GM10266 (cell line): Measurements from ENCODE around the gene SCIN.
"Not testable (repeated sequence)": the region's sequence is repeated elsewhere in the genome, so short reads cannot be mapped to it uniquely, and the experiment has no call there.

Source experiments
- DNase-seq: peaks from one replicate; pipeline ENCODE4 v3.0.0; 2012; ENCODE audit errors: extremely low spot score
- TF ChIP-seq, protein P1 (sequence below): IDR thresholded peaks from 2 replicates; pipeline ENCODE4 v1.5.1; 2012; ENCODE audit warnings: mild to moderate bottlenecking, low read depth; ENCODE audit not compliant: control insufficient read depth, insufficient read depth; ENCODE audit errors: missing control alignments

Gene SCIN

DNA sequence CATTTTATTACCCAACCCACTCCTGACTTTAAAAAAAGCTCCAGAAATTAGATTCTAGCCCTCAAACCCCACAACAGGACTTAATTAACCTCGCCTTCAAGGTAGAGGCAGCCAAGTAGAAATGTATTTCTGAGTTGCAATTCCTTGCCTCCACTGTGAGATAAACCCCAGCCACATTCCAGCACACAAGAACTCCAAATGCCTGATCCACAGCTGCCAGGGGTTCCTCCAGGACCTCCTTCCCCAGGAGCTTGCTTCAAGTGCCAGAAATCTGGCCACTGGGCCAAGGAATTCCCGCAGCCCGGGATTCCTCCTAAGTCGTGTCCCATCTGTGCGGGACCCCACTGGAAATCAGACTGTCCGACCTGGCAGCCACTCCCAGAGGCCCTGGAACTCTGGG, 91.1 kb downstream of the SCIN start:
- TF ChIP-seq, protein P1, sequence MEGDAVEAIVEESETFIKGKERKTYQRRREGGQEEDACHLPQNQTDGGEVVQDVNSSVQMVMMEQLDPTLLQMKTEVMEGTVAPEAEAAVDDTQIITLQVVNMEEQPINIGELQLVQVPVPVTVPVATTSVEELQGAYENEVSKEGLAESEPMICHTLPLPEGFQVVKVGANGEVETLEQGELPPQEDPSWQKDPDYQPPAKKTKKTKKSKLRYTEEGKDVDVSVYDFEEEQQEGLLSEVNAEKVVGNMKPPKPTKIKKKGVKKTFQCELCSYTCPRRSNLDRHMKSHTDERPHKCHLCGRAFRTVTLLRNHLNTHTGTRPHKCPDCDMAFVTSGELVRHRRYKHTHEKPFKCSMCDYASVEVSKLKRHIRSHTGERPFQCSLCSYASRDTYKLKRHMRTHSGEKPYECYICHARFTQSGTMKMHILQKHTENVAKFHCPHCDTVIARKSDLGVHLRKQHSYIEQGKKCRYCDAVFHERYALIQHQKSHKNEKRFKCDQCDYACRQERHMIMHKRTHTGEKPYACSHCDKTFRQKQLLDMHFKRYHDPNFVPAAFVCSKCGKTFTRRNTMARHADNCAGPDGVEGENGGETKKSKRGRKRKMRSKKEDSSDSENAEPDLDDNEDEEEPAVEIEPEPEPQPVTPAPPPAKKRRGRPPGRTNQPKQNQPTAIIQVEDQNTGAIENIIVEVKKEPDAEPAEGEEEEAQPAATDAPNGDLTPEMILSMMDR: no peak
- DNase-seq: no peak

DNA sequence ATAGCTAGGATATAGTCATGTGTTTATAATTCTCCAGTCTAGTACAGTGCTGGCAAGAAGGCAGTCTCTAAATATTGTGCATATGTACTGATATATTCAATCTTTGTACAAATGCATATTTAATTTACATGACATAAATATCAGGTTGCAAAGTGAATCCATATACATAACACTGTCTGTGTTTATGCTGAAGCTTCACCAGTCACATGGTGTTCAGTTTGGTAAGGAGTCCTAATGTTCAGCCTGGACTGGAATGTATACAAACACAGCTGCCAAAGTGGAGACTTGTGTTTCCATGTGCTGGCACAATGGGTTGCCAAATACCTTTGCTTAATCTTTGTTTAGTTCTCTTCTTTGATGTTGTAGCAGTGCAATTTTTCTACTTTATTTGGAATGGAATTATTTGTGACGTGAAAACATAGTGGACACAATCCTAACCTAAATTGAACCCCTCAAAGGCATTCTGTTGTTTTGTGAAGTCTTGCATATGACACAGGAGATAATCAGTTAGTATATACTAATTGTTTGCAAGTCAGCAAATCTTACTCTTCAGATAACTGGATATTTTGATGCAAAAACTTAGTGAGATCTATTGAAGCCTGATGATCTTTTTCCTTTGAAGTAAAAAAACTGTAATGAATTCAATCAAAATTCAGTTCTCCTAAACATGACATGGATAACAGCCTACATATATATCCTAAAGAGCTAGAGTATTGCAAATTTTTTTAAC, 99.6 kb downstream of the SCIN start:
- DNase-seq: no peak
- TF ChIP-seq, protein P1: no peak

DNA sequence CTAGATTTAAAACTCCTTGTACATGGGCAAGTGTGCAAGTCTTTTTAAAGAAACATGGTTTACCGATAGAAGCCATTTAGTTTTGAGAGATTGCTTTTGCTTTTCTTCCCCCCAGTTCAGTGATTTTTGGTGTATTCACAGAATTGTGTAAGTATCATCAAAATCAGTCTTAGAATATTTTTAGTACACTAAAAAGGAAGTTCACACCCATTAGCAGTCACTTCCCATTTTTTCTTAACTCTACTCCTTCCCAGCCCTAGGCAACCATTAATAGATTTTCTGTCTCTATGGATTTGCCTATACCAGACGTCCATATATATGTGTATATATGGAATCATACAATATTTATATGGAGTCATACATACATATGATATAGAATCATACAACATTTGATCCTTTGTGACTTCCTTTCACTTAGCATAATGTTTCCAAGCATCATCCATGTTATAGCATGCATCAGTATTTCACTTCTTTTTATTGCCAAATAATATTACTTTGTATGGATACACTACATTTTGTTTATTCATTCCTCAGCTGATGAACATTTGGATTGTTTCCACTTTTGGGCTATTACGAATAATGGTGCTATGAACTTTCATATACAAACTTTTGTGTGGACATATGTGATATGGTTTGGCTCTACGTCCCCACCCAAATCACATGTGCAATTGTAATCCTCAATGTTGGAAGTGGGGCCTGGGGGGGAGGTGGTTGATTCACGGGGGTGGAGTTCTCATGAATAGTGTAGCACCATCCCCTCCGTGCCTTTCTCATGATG, 100.4 kb downstream of the SCIN start:
- TF ChIP-seq, protein P1: no peak
- no peak for DNase-seq

DNA sequence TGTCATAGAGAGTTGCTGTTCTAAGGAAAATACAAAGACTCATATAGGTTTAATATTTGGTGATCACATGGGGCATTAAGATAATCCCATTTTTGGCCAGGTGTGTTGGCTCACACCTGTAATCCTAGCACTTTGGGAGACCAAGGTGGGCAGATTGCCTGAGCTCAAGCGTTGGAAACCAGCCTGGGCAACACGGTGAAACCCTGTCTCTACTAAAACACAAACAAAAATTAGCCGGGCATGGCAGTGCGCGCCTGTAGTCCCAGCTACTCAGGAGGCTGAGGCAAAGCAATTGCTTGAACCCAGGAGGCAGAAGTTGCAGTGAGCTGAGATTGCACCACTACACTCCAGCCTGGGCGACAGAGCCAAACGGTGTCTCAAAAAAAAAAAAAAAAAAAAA, 102.9 kb downstream of the SCIN start:
- not testable (repeated sequence) for DNase-seq

DNA sequence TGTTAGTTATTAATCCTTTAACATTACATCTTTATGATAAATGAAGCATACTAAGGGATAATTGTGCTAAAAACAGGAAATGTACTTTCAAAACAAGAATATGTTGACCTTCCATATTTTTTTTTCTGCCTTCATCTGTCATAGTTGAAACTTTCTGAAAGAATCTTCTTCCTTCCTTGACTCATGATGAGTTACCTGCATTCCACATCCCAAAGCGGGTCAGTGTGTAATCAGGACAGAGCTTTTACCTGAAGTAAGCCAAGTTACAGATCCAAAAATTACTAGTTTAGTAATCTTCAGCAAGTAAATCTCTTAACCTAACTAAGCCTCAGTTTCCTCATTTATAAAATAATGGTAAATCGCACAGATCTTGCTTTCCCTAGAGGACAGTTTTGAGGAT, 103.5 kb downstream of the SCIN start:
- DNase-seq: no peak
- TF ChIP-seq, protein P1: no peak

DNA sequence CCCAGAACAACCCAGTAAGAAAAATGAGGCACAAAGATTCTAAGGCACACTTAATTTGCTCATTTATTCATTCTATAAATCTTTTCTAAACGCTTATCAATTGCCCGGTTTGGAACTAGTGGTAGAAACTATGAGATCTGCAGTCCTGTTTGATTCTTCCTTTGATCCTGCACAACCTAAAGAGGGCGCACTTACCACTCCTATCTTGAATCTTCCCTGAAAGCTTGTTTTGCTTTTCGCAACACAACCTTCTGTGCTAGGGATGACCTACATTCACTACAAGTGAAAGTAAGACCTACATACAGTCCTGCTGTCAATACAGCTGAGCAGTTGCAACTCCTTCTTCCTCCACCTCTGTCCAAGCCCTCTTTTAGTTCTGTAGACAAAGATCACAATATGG, 104.3 kb downstream of the SCIN start:
- no peak for DNase-seq

DNA sequence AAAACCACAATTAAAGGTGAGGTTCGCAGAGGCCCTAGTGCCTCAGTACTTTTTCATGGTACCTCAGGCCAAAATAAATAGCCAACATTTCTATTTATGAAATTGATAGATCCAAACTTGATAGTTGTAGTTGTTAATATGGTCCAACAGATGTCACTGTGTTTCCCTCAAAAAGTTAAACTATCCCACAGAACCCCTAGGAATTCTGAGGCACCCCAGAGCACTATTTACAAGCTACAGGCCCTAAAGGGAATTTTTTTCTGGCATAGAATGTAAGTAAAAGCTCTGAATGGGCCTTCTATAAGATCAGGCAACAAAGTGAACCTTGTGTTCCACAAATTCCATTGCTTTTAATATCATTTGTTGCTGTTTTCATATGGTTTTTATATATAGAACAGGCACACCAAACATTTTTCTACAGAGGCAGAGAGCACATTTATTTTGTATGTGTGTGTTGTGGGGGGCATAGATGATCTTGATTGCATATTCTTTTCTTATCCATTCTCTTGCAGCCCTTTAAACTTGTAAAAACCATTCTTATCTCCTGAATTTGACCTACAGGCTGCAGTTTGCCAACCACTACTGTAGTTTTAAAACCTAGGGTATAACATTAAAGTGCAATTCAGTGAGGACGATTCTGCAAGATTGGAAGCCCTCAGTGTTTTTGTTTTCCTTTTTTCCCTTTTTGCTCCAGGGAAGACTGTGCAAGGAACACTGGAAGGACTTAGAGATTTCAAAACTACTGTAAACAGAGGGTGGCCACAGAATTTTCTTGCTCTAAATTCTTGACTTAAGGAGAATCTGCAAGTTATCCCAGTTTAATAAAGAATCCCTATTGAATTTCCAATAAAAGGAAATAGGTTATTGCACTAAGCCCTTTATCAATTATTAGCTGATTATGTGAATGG, 113.4 kb downstream of the SCIN start:
- DNase-seq: no peak

More for the DNA sequence above, 104.3 kb downstream of the SCIN start:
- TF ChIP-seq, protein P1: peak; percentile 32

More for the DNA sequence above, 113.4 kb downstream of the SCIN start:
- TF ChIP-seq, protein P1: peak; percentile 3
